Superior temporal gyrus (tissue), 1 donor: Measurements from ENCODE around the gene KLF4.

Experiments used
- DNase-seq: peaks from one replicate; pipeline ENCODE4 v3.0.0-alpha.2; 2016; ENCODE audit errors: extremely low spot score

The KLF4 gene

DNA sequence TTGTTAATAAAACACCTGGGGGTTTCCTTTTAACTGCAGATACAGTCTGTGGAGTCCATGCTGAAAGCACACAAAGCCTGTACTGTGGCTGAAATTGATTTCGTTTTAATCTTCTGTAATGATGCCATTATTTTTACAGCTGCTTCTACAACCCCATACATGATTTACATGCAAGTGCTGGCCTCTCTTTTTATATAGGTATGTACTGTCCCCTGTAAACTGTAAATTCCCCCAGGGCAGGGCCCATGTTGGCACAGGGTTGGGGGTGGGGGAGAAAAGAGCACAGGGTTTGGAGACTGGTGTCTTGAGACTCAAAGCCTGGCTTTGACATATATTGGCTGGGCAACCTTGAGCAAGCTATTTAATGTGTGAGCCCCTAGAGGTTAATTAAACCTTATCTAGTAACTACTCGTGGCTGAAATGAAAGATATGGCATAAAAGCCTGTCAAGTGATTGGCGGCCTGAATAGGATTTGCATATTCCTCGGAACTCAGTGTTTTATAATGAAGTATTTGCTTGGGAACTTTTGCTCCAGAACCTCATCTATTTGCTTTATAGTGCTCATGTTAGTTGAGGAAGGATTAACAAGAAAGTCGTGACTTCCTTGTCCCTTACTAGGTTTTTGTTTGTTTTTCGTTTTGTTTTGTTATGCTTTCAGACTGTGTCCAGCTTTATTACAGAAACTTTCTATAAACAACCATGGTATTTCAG is 34.0 kb downstream of the KLF4 start:
- no peak for DNase-seq

DNA sequence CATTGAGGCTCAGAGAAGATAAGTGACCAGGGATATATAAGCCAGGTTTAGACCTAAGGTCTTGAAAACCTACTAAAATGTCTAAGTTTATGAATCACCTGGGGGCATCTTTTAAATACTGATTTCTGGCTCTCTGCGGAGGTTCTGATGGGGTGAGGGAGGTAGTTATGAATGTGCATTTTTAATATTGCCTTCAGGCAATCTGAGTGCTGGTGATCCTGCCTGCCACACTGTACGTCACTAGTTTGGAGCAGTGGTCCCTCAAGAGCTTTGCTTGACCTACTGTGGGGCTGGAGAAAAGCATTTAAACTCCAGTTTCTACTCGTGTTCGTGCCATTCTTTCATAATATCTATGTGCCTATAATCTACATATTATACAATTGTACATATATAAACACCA is 36.1 kb downstream of the KLF4 start:
- DNase-seq, result no peak

DNA sequence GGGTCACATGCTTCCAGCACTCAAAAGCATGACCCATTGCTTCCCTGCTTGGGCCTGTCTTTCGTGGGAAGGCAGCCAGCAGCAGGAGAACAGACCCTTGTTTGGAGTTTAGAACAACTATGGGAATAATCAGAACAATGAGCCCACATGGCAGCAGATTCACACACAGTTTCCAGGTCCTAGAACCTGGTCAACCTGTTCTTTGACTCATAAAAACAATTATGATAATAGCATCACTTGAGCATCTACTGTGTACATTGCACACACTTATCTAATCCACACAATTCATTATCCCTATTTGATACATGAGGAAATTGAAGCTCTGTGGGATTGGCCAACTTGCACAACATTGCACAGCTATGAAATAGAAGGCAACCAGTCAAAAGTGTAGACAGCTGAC is 41.7 kb downstream of the KLF4 start:
- no peak for DNase-seq

DNA sequence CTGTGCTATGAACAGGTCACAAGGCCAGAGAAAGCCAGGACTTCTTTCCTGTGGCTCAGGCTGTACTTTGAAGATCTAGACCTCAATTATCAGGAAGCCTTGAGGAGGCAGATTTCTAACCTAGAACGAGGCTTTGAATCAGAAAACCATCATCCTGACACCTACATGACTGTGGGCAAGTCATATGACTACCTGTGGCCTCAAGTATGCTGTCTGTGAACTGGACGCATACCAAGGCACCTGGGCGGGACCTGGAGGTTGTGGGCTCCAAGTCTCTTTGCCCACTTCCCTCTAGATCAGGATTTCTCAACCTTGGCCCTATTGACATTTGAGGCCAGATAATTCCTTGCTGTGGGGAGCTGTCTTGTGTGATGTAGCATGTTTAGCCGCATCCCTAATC is 42.5 kb downstream of the KLF4 start:
- no peak for DNase-seq

DNA sequence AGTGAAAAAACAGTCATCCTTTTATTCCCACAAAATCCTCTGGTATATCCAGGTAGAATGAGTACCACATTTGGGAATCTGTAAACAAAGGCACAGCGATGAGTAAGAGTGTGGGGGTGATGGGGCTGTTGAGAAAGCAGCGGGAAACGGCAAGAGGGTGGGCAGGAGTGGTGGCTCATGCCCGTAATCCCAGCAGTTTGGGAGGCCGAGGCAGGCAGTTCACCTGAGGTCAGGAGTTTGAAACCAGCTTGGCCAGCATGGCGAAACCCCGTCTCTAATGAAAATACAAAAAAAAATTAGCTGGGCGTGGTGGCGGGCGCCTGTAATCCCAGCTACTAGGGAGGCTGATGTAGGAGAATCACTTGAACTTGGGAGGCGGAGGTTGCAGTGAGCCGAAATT is 43.1 kb downstream of the KLF4 start:
- DNase-seq, result no peak

DNA sequence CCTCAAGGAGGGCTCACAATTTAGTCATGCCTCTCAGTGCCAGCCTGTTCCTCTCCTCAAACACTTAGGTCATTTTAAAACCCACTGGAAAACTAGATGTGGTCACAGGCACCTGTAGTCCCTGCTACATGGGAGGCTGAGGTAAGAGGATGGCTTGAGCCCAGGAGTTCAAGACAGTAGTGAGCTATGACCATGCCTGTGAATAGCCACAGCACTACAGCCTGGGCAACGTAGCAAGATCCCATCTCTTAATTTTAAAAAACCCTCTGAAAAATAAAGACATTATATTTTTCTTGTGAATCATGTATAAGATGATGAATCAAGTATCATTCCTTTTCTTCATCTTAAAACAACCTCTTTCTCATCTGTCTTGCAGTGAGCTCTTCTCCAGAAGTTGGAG is 45.8 kb downstream of the KLF4 start:
- DNase-seq, result no peak

DNA sequence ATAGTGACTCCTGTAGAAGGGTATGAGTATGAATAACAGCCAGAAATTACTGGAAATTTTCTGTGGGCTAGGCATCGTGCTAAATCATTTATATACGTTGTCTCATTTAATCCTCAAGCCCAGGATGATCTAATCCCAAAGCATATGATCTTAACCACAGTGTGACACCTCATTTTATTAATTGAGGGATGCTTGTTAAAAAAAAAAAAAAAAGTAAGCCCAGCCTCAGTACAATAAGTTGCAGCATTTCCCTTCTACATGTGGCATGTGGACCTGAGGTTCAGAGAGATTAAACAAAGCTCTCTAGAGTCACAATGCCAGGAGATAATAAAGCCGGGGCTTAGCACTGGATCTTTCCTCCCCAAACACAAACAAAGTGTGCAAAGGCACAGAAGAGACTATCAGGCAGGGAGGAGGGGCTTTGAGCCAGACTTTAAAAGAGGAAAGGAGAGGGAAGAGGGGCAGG is 49.5 kb downstream of the KLF4 start:
- DNase-seq, result no peak

DNA sequence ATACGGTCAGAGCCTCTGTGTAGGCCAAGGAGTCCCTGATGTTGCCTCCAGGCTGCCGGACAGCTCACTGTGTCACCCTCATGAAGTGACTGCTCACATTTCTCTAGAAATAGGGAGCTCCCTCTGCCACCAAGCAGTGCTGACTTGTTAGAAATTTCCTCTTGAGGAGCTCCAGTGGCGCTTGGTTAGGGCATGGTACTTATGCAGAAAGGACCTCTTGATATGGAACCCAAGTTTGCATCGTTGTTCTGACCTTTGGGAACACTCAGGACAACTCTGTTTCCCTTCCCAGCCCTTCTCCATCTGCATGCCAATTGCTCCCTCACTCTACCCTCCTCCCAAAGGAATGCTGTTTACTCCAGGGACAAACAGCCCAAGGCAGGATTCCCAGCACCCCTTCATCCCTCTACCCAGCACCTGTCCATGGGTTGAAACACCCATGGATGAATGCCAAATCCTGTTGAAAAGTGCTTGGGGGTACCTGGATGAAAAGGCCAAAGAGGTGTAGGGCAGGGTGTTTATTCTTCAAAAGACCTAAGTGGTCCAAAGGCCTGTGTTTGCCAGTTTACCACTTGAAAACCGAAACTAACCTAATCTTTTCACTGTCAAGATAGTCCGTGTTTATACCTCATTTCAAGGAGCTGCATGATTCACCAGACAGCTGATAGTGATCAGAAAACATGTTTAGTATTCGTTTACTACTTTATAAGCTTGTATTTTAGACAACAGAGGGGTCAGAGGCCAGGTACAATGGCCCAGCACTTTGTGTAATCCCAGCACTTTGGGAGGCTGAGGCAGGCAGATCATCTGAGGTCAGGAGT is 51.1 kb downstream of the KLF4 start:
- no peak for DNase-seq

DNA sequence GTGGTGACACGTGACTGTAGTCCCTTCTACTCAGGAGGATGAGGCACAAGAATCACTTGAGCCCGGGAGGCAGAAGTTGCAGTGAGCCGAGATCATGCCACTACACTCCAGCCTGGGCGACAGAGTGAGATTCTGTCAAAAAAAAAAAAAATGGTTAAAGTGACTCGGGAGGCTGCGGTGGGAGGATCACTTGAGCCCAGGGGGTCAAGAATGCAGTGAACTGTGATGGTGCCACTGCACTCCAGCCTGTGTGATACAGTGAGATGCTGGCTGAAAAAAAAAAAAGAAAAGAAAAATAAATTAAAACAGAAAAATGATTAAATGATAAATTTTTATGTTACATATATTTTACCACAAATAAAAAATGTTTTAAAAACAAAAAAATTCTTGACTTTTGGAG is 51.9 kb downstream of the KLF4 start:
- no peak for DNase-seq

DNA sequence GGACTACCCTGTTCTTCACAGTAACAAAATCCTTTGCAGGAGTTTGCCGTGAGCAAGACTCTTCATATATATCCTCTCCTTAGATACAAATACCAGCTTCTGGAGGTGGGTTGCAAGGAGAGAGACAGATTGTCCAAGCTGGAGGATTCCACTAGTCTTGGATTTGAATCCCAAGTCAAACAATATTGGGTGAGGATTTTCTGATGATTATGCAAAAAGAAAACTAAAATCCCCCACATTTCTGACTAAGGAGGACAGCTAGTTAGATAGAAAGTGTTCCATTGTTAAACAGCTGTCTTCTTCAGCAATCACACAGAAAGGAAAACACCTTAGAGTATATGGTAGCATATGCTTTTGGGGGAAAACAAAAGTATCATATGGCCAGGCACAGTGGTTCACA is 54.2 kb downstream of the KLF4 start:
- DNase-seq, result no peak
